ENCODE results near the gene PDCD1.

DNA sequence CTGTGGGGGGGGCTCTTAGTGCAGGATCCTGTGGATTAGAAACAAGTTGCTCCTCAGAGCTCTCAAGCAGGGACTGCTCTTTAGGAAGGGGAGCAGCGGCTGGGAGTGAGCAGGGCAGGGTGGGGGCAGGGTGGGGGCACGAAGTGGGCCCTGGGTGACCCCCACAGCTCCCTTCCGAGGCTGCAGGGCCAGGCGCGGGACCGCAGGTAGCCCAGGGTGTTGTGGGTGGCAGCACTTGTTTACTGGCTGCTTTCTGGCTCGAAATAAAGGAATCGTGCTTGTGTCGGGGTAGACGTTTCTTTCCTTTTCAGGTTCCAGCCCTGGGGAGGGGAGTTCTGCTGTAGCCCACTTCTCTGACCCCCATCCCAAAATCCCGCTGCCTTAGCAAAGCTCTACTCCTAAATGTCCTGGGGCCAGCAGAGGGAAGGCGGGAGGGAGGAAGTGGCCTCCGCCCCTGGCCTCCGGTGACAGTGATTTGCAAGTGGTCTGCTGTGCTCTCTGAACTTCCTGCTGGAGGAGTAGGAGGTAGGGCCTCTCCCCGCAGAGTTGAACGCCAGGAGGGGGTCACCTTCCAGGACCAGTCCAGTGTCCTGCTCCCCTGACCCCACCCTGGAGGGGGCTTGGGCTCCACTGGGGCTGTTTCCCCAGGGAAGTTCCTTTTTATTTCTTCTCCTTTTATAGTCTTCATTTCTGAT lies 41.4 kb downstream of the PDCD1 start:
- TF ChIP-seq, protein P1, sequence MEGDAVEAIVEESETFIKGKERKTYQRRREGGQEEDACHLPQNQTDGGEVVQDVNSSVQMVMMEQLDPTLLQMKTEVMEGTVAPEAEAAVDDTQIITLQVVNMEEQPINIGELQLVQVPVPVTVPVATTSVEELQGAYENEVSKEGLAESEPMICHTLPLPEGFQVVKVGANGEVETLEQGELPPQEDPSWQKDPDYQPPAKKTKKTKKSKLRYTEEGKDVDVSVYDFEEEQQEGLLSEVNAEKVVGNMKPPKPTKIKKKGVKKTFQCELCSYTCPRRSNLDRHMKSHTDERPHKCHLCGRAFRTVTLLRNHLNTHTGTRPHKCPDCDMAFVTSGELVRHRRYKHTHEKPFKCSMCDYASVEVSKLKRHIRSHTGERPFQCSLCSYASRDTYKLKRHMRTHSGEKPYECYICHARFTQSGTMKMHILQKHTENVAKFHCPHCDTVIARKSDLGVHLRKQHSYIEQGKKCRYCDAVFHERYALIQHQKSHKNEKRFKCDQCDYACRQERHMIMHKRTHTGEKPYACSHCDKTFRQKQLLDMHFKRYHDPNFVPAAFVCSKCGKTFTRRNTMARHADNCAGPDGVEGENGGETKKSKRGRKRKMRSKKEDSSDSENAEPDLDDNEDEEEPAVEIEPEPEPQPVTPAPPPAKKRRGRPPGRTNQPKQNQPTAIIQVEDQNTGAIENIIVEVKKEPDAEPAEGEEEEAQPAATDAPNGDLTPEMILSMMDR (IDR thresholded peaks at IDR 0.05) = no peak
- no peak for TF ChIP-seq EZH2 (IDR thresholded peaks at IDR 0.05; ENCODE audit: borderline replicate concordance, insufficient read depth, low read depth, low read length, poor library complexity, severe bottlenecking)
